Measurements from ENCODE around the gene MTHFD1L. TPM values are rescaled to one million over a fixed set of nuclear protein-coding genes. Genes with fewer than 3 reads are reported as not detected.
A peak's percentile ranks its signal among the peaks of the same experiment; 100 is the strongest.

MTHFD1L gene
- total RNA-seq, 1 experiment from 2014 or later = 47.8 TPM

GRCh38 chr6:150900049-150900448 is 34.5 kb downstream of the MTHFD1L start:
- DNase-seq = no peak
- peaks cover 3% of the 10 kb centered on the region for H3K4me1 Mint-ChIP-seq (ENCODE audit: low read depth, unreplicated experiment)
- peak overlapping the region; percentile 54 for H3K27ac Mint-ChIP-seq (ENCODE audit: unreplicated experiment)
- BruUV-seq (replicated peaks) = no TSS peak
- peaks cover 15% of the 10 kb centered on the region for H3K36me3 Mint-ChIP-seq (ENCODE audit: insufficient read depth, unreplicated experiment)
- H3K9me3 Mint-ChIP-seq (ENCODE audit: low read depth, unreplicated experiment) = no peaks in the 10 kb centered on the region
- H3K4me3 Mint-ChIP-seq (ENCODE audit: low read depth, unreplicated experiment) = no peak overlapping the region
- no peak for TF ChIP-seq CTCF (IDR thresholded peaks at IDR 0.05; ENCODE audit: unreplicated experiment)
- CTCF ChIA-PET = no interaction called here
- intact Hi-C loops (cut with micrococcal nuclease; ENCODE audit: unreplicated experiment) = no loop called here
- H3K27me3 Mint-ChIP-seq (ENCODE audit: unreplicated experiment) = no peaks in the 10 kb centered on the region

- Mint-ChIP-seq H3K27ac (ENCODE audit: unreplicated experiment) (no peak overlapping the region), H3K4me3 (ENCODE audit: low read depth, unreplicated experiment) (no peak overlapping the region), H3K9me3 (ENCODE audit: low read depth, unreplicated experiment) (no peaks in the 10 kb centered on the region), H3K27me3 (ENCODE audit: unreplicated experiment) (no peaks in the 10 kb centered on the region), H3K36me3 (ENCODE audit: insufficient read depth, unreplicated experiment) (peaks cover 8% of the 10 kb centered on the region), H3K4me1 (ENCODE audit: low read depth, unreplicated experiment) (no peaks in the 10 kb centered on the region)
- DNase-seq = no peak
- no peak for TF ChIP-seq CTCF (IDR thresholded peaks at IDR 0.05; ENCODE audit: unreplicated experiment)
- no TSS peak for BruUV-seq (replicated peaks)
- intact Hi-C loops (cut with micrococcal nuclease; ENCODE audit: unreplicated experiment) = no loop called here
- CTCF ChIA-PET = no interaction called here
Measured at GRCh38 chr6:150902142-150902776, 36.8 kb downstream of the MTHFD1L start.

- Mint-ChIP-seq H3K4me3 (ENCODE audit: low read depth, unreplicated experiment) (no peak overlapping the region), H3K36me3 (ENCODE audit: insufficient read depth, unreplicated experiment) (peaks cover 7% of the 10 kb centered on the region), H3K27ac (ENCODE audit: unreplicated experiment) (no peak overlapping the region), H3K9me3 (ENCODE audit: low read depth, unreplicated experiment) (no peaks in the 10 kb centered on the region), H3K27me3 (ENCODE audit: unreplicated experiment) (no peaks in the 10 kb centered on the region), H3K4me1 (ENCODE audit: low read depth, unreplicated experiment) (no peaks in the 10 kb centered on the region)
- no TSS peak for BruUV-seq (replicated peaks)
- CTCF ChIA-PET = no interaction called here
- intact Hi-C loops (cut with micrococcal nuclease; ENCODE audit: unreplicated experiment) = no loop called here
- no peak for TF ChIP-seq CTCF (IDR thresholded peaks at IDR 0.05; ENCODE audit: unreplicated experiment)
- DNase-seq = no peak
Measured at GRCh38 chr6:150905769-150906168, 40.3 kb downstream of the MTHFD1L start.

- Mint-ChIP-seq H3K36me3 (ENCODE audit: insufficient read depth, unreplicated experiment) (peaks cover 6% of the 10 kb centered on the region), H3K4me3 (ENCODE audit: low read depth, unreplicated experiment) (no peak overlapping the region), H3K27me3 (ENCODE audit: unreplicated experiment) (no peaks in the 10 kb centered on the region), H3K27ac (ENCODE audit: unreplicated experiment) (no peak overlapping the region), H3K4me1 (ENCODE audit: low read depth, unreplicated experiment) (no peaks in the 10 kb centered on the region), H3K9me3 (ENCODE audit: low read depth, unreplicated experiment) (peaks cover 4% of the 10 kb centered on the region)
- intact Hi-C loops (cut with micrococcal nuclease; ENCODE audit: unreplicated experiment) = no loop called here
- no peak for TF ChIP-seq CTCF (IDR thresholded peaks at IDR 0.05; ENCODE audit: unreplicated experiment)
- BruUV-seq (replicated peaks) = no TSS peak
- DNase-seq = no peak
- CTCF ChIA-PET = no interaction called here
Measured at GRCh38 chr6:150906641-150907326, 41.3 kb downstream of the MTHFD1L start.

Measured in Calu3 (cell line).